Neural crest cell (in vitro differentiated cells): ENCODE data around the gene POMGNT2. TPM values are rescaled to one million over a fixed set of nuclear protein-coding genes. Genes with fewer than 3 reads are reported as not detected.
"Not testable (repeated sequence)": the region's sequence is repeated elsewhere in the genome, so short reads cannot be mapped to it uniquely, and the experiment has no call there.

Experiments
- DNase-seq: peaks from one replicate; pipeline ENCODE4 v3.0.0; 2021; ENCODE audit warnings: low read depth, mixed read lengths, low spot score
- H3K27ac Mint-ChIP-seq: one replicate; pipeline ENCODE4 v1.8.0; 2021; ENCODE audit warnings: mild to moderate bottlenecking, mixed read lengths; ENCODE audit not compliant: unreplicated experiment
- H3K27me3 Mint-ChIP-seq: 2 replicates; pipeline ENCODE4 v1.8.0; 2021; ENCODE audit warnings: low read depth, mild to moderate bottlenecking, mixed read lengths
- H3K36me3 Mint-ChIP-seq: 2 replicates; pipeline ENCODE4 v1.8.0; 2021; ENCODE audit warnings: low read depth, mild to moderate bottlenecking, mixed read lengths
- H3K4me1 Mint-ChIP-seq: 2 replicates; pipeline ENCODE4 v1.8.0; 2021; ENCODE audit warnings: mixed read lengths
- H3K4me3 Mint-ChIP-seq: one replicate; pipeline ENCODE4 v1.8.0; 2021; ENCODE audit warnings: mild to moderate bottlenecking, mixed read lengths
- H3K9me3 Mint-ChIP-seq: 2 replicates; pipeline ENCODE4 v1.8.0; 2021; ENCODE audit warnings: mixed read lengths
- total RNA-seq: library from RNA; stranded (reverse); gene quantifications from 2 replicates; pipeline ENCODE4 v1.2.1, GENCODE V29; 2021
- TF ChIP-seq, protein P1 (sequence below): fragments of 200-600 bp; sonication (generic); conservative IDR thresholded peaks from 2 replicates; pipeline ENCODE4 v1.5.0; 2021; ENCODE audit warnings: antibody characterized with exemption, mild to moderate bottlenecking

The POMGNT2 gene
- total RNA-seq, 1 donor from 2014 or later, result 20.4 TPM

DNA sequence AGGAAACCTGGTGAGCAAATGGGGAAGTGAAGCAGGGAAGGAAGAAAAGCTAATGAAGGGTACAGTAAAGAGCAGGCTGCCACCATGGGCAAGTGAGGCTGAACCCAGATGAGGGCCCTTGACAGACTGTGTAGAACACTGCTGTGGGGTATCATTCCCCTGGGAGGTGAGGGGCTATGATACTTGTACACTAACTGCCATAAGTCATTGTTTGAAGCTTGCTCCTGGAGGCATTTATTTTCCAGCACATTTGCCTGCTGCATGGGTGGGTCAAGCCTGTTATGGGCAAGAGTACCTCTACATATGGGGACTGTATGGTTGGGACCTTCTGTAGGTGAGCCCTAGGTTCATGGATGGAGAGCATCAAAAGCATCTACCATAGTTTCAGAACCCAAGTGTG is 57.4 kb downstream of the POMGNT2 start:
- no peak for DNase-seq
- peaks cover 11% of the 10 kb centered on the region for H3K36me3 Mint-ChIP-seq
- H3K27ac Mint-ChIP-seq, result no peak overlapping the region
- peaks cover 27% of the 10 kb centered on the region for H3K9me3 Mint-ChIP-seq
- H3K27me3 Mint-ChIP-seq, result peaks cover 3% of the 10 kb centered on the region
- H3K4me3 Mint-ChIP-seq, result no peak overlapping the region
- TF ChIP-seq, protein P1, sequence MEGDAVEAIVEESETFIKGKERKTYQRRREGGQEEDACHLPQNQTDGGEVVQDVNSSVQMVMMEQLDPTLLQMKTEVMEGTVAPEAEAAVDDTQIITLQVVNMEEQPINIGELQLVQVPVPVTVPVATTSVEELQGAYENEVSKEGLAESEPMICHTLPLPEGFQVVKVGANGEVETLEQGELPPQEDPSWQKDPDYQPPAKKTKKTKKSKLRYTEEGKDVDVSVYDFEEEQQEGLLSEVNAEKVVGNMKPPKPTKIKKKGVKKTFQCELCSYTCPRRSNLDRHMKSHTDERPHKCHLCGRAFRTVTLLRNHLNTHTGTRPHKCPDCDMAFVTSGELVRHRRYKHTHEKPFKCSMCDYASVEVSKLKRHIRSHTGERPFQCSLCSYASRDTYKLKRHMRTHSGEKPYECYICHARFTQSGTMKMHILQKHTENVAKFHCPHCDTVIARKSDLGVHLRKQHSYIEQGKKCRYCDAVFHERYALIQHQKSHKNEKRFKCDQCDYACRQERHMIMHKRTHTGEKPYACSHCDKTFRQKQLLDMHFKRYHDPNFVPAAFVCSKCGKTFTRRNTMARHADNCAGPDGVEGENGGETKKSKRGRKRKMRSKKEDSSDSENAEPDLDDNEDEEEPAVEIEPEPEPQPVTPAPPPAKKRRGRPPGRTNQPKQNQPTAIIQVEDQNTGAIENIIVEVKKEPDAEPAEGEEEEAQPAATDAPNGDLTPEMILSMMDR, result no peak
- H3K4me1 Mint-ChIP-seq, result no peaks in the 10 kb centered on the region

DNA sequence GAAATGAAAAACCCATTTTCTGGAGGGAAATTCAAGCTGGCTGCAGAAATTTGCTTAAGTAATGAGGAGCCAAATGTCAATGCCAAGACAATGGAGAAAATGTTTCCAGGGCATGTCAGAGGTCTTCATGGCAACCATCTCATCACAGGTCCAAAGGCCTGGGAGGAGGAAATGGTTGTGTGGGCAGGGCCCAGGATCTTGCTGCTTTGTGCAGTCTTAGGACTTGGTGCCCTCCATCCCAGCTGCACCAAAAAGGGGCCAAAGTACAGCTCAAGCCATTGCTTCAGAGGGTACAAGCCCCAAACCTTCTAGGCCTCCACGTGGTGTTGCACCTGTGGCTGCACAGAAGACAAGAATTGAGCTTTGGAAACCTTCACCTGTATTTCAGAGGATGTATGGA is 59.3 kb downstream of the POMGNT2 start:
- Mint-ChIP-seq H3K36me3 (peaks cover 6% of the 10 kb centered on the region), H3K4me1 (no peaks in the 10 kb centered on the region), H3K9me3 (peaks cover 25% of the 10 kb centered on the region), H3K27me3 (no peaks in the 10 kb centered on the region), H3K4me3 (no peak overlapping the region), H3K27ac (no peak overlapping the region)
- TF ChIP-seq, protein P1, result no peak
- no peak for DNase-seq

DNA sequence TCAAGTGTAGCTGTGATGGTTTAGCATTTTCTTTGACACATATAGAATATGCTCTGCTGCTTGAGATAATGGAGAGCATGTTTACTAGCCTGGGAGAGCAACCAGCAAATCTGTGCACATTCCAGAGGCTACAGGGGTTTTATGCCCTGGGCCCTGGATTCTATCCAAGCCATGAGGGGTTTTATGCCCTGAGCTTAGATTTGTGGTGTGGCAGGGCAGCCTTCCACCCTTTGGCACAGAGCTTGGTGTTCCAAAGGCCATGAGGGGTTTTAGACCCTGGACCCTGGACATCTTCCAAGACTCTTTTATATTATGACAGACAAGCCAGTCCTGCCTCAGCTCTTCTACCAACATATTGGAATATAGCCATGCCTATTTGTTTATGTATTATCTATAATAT is 60.8 kb downstream of the POMGNT2 start:
- DNase-seq, H3K36me3 Mint-ChIP-seq, H3K4me3 Mint-ChIP-seq, H3K4me1 Mint-ChIP-seq, H3K27ac Mint-ChIP-seq, H3K27me3 Mint-ChIP-seq: not testable (repeated sequence)
- peaks cover 21% of the 10 kb centered on the region for H3K9me3 Mint-ChIP-seq

DNA sequence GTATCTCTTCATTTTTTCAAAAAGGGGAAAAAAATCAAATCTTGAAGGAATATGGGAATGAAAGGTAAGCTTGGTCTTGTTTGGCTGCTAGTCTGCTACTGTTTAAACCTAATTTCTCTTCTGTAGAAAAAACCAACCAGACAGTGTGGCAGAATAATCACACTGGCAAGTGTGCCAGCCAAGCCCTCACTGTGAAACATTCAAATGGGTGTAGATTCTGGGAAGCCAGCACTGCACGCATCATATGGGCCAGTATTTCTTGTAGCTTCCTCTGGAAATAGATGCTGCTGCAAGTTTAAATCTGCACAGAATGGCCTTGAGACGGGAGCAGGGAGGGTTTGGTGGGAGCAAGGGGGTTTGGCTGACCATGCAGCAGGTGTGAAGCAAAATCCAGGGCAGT is 62.1 kb downstream of the POMGNT2 start:
- no peak for DNase-seq
- Mint-ChIP-seq H3K27me3 (no peaks in the 10 kb centered on the region), H3K4me3 (no peak overlapping the region), H3K4me1 (no peaks in the 10 kb centered on the region), H3K9me3 (peaks cover 21% of the 10 kb centered on the region), H3K36me3 (peaks cover 4% of the 10 kb centered on the region), H3K27ac (no peak overlapping the region)
- TF ChIP-seq, protein P1, result no peak

DNA sequence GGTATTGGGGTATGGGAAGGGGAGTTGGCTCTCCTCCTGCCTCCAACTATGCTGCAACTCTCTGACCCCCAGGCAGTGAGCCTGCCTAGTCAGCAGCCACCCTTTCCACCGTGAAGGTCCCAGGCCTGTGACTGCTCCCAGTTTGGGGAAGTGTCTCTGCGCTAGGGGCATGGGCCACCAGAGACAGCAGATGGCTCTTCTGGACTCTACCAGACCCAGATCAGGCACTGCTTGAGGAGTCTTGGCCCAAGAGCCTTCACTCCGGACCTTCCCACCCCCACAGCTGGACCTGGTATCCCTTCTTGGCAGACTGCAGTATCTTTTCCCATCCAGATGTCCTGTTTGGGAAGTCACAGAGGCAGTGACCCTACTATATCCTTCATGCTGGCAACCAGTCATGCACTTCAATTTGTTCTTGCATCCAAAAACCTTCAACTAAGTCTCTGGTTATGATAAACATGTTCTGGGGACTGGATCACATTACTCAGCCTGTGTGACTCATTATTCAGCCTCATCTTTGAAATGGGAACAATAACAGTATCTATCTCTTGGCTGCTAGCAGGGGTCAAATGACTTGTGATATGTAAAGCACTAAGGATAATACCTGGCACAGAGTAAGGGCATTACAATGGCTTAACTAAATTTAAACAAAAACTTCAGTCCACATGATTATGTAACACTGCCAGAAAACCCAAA is 62.7 kb downstream of the POMGNT2 start:
- Mint-ChIP-seq H3K36me3 (peaks cover 3% of the 10 kb centered on the region), H3K27me3 (no peaks in the 10 kb centered on the region), H3K4me3 (no peak overlapping the region), H3K4me1 (no peaks in the 10 kb centered on the region), H3K9me3 (peaks cover 21% of the 10 kb centered on the region), H3K27ac (no peak overlapping the region)
- DNase-seq, result no peak
- TF ChIP-seq, protein P1, result no peak

DNA sequence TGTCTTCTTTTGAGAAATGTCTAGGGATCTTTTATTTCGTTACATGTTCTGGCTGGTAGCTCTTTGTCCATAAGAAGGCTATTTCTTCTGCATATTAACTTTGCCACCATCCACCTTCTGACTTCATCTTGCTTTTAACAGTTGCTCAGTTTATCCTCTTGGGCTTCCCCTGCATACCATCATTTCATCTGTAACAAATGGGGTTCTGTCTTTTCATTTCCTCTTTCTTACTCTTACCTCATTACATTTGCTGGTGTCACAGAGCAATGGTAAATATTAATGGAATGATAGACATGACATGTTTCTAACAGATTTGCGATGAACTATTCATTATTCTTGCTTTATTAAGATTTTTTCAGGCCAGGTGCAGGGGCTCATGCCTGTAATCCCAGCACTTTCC is 64.4 kb downstream of the POMGNT2 start:
- Mint-ChIP-seq H3K9me3 (peaks cover 14% of the 10 kb centered on the region), H3K4me3 (no peak overlapping the region), H3K4me1 (no peaks in the 10 kb centered on the region), H3K27me3 (no peaks in the 10 kb centered on the region), H3K27ac (no peak overlapping the region), H3K36me3 (peaks cover 3% of the 10 kb centered on the region)
- no peak for DNase-seq
- TF ChIP-seq, protein P1, result no peak
